HG03103 (cell line): Measurements from ENCODE around the gene CIB2.

Experiments
- ATAC-seq: cut with Tn5 transposase; IDR thresholded peaks from one replicate; pipeline ENCODE4 v1.9.1; 2021; ENCODE audit warnings: low read depth; ENCODE audit not compliant: unreplicated experiment

The CIB2 gene

DNA sequence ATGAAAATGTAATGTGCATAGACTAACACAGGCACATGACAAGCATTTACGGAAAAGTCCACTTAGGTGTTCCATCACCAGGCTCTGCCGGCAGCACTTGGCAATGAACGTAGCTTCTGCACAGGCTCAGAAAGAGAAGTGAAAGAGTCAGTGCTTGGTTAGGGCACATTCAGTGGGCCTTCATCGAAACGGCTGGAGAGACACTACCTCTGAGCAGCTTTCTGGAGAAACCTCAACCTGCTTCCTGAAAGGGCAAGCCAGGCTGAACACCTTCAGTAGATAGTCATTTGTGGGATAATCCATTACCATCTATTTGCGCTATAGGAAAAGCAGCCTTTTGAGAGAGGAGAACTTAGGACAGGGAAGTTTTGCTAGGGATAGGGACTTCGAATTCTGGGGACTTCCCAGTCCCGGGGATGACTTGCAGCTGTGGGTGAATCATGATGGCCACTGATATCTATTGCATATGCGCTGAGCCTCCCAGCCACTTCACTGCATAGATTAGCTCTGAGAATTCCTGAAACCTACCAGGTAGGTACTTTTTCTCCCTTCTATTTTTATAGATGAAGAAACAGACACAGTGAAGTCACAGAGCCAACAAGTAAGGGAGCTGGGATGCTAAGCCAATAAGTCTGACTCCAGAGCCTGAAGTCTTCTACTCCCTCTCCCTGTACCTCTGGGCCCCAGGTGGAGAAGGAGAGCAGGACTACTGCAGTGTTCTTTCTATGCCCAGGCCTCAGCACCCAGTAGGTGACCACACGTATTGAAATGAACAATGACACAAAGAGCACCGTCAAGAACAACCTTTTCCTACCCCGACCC, 43.1 kb downstream of the CIB2 start:
- peak; percentile 56 for ATAC-seq

DNA sequence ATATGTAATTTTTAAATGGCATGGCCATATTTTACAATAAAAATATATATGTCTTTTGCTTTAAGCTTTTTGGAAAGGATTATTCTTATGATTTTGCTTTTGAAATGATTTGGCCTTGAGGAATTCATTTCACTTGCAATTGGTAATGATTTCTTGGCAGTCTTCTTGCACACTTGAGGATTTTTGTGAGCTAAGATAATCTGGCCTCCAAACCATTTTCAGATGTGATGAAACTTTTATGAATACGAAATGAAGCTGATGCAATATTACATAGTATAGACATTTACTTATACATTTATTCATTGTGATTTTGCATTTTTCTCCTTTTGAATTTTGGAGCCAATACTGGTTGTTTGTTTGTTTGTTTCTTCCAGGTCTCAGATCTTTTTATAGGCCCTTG, 45.3 kb downstream of the CIB2 start:
- ATAC-seq: no peak

DNA sequence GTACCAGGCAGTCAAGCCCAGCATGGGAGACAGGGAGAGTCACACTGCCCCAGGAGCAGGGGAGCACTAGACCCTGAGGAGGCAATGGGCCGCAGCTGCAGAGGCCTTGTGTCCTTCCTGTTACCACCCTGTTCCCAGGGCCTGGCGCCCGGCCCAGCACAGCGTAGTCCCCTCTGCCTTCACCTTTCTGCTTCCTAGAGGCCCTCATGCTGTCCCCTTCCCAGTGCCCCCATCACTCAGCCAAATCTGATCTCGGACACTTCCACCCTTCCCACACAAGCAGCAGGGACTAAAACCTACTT, 46.8 kb downstream of the CIB2 start:
- no peak for ATAC-seq

DNA sequence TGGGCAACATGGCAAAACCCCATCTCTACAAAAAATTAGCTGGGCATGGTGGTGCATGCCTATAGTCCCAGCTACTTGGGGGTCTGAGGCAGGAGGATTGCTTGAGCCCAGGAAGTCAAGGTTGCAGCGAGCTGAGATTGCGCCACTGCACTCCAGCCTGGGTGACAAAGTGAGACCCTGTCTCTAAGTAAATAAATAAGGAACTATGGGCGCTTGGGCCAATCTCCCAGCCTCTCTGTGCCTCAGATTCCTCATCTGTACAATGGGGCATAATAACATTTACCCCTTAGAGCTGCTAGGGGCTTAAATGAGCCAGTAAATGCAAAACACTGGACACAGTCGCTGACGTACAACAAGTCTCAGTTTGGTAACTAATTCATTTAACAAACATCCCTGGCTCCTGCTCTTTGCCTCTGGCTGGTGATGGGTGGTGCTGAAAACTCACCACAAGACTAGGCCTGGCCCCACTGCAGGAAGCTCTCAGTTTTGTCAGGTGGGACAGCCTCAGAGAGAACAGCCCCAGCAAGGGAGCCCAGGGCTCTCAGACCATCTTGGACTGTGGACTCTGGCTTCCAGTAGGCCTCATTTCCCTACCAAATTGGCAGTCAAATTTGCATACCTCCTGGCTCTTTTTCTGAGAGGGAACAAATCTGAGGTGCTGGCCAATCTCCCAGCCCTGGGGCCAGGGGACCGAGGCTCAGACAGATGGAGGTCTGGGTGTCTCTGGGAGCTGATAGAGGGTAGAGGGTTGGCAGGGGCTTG, 47.4 kb downstream of the CIB2 start:
- no peak for ATAC-seq

DNA sequence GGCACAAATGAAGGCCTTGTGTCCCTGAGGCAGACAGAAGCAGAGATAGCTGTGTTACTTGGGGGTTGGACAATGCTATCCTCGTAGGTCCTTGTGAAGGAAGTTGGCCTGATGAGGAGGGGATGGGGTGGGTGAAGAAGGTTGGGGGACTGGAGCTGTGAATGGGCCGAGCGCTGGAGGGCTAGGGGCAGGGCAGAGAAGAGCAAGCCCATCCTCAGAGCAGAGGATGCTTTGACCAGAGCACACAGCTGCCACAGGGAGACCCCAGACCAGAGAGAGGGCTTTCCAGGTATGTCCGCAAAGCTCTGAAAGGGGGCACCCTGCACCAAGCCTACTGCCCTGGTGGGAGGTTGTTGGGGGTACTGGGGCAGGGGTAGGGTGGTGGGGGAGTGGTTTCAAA, 48.1 kb downstream of the CIB2 start:
- no peak for ATAC-seq

DNA sequence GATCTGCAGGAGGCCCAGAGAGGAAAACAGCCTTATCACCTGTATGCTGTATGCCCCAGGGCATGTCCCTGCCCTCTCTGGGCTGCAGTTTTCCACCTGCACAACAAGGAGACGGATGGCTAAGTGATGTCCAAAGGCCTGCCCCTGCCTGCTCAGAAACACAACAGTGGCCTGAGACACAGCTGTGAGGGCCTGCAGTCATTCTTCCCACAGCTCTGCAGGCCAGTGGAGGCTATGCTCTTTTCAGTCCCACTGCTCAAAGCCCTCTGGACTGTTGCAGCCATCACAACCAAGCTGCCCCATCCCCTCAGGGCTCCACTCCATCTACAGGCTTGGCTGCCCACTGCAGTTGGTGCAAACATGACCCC, 48.5 kb downstream of the CIB2 start:
- no peak for ATAC-seq

DNA sequence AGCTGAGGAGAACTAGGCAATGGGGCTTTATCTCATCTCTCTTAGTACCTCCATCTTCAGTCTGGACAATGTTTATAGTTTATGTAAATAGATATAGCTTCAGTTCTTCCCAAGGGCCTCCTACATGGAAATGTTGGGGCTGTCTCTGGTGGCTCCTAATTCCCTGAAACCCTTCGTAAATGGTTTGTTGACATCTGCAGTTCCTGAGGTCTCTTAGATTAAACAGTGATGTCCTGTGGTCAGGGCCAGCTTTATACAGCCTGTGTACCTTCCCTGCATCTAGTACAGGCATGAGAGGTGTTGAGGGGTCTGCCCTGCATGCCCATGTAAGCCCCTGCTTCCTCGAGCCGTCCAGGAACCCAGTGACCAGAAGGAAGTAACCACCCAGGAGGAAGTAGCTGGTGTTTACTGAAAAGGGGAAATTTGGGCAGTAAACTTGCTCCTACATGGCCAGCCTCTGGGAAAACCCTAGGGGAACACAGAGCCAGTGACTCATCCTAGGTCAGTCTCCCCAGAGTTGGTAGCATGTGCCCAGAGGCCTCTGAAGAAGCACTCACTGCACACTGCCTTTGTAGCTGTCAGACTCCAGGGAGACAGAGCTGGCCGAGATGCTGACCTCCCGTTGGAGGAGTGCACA, 49.0 kb downstream of the CIB2 start:
- no peak for ATAC-seq

DNA sequence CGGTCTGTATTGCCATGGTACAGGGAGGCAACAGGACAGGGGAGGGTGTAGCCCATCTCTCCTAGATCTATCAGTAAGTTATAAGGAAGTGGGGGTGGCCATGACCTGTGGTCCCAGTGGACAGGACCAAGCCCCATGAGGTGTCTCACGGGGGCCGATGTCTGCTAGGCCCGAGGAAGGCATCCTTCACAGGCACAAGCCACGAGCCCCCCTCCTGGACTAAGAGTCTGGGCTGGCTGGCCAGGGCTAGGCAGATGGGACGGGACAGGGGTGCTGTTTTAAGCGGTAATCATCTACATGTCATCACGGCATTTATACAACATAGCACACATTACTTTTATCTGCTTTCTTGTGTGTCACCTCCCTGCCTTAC, 51.2 kb downstream of the CIB2 start:
- ATAC-seq: no peak

DNA sequence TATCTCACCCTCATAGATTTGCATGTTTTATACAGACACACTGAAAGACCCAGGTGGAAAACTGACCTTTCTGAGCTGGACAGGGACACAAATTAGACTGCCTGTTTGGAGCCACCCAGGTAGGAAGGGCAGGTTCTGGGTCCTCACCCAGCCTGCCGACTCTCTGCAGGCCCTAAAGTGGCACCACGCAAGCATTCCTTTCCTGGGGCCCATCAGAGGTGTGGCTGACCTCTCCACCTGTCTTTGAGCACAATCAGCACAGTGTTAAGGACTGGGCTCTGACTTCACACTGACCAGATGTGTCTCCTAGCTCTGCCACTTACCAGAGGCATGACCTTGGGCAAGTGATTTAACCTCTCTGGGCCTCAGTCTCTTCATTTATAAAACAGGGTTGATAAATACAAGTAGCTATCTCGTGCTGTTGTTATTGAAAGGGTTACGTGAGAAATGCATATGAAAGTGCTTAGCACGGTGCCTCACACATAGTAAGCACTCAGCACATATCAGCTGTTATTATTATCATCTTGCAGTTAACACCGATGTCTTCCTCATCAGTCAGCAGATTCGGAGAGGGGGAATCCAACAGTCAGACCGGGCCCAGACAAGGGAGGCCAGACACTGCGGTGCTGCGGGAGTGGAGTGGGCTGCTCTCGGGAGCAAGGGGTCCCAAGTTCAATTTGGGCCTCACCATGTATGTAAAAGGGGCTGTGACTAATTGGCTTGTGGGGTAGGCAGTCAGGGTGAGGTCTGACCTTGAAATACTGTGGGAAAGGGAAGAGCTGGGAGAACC, 51.8 kb downstream of the CIB2 start:
- no peak for ATAC-seq

DNA sequence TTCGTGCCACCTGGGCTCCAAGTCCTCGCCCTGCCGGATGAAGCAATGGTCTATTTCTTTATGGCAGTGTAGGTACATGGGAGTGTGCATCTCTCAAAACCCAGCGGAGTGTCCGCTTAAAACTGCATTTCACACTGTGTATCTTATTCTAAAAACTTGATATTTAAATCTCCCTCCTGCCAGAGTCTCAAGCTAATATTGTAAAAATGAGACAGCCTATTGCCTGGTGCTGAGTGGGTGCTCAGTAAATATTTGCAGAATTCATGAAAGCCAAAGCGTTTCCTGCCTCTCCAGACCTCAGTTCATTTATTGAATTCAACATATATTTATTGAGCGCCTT, 53.4 kb downstream of the CIB2 start:
- ATAC-seq: no peak

DNA sequence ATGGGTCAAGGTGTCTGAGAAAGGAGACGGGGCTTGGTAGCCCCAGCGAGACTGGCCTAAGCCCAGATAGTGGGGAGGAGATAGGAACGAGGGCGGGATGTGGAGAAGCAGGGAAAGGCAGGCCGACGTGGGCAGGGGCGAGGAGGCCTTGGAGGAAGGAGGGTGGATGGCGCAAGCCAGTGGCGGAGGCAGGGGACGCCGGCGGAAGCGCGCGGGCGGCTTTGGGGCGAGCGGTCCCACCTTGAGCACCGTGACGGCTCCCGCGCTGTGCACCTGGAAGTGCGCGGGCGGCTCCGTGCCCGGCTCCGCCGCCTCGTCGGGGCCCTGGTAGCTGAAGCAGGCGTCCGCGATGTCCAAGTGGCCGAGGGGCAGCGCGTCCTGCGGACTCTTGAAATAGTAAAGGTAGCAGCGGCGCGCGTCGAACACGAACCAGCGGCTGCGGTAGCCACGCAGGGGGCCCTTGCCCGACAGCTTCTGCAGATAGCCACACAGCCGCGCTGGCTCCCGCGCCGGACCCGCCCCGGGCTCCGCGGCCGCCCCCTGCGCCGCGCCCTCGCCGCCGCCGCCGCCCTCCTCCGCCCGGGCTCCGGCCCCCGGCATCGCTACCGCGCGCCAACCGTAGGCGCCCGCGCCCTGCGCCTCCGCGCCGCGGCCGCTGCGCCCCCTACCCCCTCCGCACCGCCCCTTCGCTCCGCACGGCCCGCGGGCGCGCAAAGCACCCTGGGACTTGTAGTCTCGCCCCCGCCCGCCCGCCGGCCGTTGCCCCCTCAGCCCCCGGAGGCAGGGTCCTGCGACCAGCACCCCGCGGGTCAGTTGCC, 54.0 kb downstream of the CIB2 start, which contains the start of gene TBC1D2B:
Gene TBC1D2B (minus strand): TSS at position 659 of the 818 bp plus-strand sequence. CDS start 59 bp downstream, at position 600.
- ATAC-seq: peak; percentile 78

DNA sequence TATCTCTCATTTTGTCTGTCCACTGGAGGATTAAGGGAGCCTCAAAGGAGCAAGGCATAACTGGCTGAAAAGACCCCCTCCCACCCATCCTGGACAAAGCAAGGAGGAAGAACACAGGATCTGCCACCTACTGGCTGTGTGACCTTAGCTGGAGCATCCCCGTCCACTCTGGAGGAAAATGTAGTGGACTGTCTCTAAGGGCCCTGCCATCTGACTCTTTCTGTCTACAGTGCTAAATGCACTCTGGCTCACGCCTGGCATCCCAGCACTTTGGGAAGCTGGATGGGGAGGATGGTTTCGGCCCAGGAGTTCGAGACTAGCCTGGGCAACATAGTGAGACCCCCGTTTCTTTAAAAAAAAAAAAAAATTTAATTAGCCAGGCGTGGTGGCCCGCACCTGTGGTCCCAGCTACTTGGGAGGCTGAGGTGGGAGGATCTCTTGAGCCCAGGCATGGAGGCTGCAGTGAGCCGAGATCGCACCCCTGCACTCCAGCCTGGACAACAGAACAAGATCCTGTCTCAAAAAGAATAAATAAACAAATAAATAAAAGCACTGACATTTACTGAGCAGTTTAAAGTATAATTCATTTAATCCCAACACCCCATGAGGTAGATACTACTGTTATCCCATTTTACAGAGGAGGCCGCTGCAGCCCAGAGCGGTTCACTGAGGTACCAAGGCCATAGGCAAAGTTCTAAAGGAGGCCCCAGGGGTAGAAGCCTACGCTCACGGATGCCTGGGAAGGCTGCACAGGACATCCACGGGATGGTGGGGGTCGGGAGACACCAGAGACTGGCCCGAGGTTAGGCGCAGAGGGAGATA, 54.8 kb downstream of the CIB2 start:
- ATAC-seq: no peak

DNA sequence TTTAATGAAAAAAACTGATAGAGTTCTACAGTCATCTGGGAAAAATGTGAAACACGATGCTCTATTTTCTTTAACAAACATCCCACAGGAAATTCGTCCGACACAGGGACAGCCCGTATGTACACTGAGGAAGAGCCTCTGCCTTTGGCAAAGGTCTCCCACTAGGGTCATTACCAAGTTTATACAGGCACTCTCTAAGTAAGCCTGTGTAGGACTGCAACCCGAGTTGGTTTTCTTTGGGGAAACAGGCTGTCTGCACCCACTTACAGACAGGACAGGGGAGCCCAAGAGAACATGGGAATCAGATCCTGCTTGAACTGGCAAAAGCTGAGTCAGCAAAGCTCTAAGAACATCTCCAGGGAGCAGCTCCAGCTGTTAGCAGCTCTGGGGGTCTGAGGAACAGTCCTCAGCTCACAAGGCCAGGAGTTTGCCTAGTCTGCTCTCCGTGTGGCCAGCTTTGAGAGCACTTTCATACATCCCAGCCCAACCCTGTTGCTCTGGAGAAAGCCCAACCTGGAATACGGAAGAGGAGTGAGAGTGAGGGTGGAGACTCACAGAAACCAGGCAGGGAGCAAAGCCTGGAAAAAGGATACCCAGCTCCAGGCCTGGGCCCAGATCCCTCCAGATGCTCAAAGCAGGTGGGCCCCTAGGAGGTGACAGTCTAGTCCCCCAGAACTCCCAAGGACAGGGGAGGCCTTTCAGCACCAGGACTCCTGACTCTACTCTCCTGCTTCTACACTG, 55.6 kb downstream of the CIB2 start:
- ATAC-seq: no peak

DNA sequence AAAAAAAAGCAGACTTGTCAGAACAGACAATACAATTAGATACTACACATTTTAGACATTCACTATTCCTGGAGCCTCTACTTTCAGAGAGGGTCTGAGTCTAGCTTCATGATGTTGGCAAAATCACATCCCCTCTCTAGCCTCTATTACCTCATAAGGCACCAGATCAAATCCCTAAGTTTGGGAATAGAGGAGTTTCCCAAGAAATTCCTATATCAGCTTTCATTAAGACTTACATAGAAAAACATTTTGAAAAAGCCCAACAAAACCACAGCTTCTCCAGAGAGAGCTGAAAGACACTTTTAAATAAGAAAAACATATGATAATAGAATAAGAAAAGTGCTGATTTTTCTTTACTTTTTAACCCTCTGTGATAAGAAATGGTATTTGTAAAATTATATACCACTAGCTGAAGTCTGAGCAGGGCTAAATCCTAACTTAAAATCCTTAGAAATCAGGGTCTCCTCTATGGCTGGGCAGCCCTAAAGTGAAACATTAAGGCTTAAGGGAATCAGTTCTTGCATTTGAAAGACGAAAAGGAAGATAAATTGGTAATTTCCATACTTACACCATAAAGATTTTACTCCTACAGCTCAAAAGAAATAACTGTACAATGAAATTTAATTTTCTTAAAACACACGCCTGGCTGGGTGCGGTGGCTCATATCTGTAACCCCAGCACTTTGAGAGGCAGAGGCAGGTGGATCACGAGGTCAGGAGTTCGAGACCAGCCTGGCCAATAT, 58.0 kb downstream of the CIB2 start:
- no peak for ATAC-seq

DNA sequence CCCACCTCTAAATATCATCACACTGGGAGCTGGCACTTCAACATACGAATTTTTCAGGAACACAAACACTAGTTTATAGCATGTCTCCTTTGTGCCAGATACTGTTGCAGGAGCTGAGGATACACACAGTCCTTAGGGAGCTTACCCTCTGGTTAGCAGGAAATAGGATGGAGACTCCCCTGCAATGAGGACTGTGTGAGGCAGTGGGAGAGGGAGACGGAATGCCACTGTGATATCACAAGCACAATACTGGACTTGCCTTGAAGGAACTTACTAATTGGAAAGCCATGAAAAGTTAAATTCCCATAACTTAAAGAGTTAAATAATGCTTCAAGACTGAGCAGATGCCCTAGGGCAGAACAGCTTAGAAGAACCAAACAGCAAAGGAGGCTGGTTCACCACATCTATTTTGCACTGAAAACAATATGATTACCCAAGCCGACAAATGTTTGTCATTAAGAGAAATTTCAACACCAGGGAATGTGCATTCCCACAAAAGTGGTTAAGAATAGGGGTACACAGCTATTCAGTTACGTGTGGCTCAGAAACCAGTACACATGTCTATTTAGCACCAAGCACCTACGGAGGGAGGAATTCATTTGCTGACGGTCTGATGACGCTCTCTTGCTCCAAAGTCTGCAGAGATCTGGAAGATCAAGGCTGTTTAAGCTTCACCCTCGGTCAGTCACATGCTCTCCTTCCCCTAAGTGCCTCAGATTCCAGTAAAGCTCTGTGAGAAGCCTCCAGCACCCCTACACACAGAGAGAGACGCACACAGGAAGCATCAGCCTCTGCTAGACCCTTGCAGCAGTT, 59.0 kb downstream of the CIB2 start:
- ATAC-seq: no peak

DNA sequence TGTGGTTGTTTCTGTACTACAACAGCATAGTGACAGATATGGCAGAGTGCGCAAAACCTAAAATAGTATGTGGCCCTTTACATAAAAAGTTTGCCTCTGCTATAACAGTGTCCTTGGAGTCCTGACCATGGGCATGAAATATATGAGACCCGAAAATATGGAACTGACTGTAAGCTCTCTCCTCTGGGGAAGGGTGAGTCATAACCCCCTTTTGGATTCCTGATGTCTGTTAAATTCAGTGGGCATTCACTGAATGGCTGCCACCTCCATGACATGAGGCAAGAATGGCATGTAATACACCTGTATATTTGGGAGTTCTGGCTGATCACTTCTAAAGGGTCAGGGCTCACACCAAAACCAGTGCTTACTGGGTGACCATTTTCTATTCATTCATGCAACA, 59.9 kb downstream of the CIB2 start:
- no peak for ATAC-seq

DNA sequence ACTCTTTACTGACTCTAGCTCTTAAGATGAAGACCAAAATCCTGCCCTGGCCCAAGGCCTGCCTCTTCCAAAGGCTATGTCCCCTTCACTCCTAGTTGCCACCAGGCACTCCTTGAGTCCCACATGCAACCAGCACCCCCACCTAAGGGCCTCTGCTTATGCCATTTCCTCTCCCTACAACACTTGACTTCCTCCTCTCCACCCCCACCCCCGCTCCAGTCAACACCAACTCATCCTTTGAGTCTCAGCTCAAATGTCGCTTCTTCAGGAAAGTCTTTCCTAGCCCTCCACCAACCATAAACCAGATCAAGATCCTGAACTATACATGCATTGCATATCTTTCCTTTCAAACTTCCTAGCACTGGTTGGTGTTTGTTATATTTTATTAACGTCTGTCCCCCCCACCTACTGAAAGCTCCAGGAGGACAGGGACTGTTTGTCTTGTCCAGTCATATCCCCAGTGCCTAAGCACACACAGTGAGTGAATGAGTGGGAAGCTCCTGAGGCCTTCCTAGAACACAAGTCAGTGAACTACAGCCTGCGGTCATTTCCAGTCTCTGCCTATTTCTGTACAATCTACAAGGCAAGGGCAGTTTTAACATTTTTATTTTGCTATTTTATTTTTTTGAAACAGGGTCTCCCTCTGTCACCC, 61.1 kb downstream of the CIB2 start:
- ATAC-seq: no peak
